Esophagus squamous epithelium (tissue), 5 donors: ENCODE results near the gene CAMK2G. TPM values are rescaled to one million over a fixed set of nuclear protein-coding genes. Genes with fewer than 3 reads are reported as not detected.
A peak's percentile ranks its signal among the peaks of the same experiment; 100 is the strongest.

Source experiments
- DNase-seq: peaks from one replicate; lab custom pipeline; 2025; lab: John Stamatoyannopoulos, UW
- H3K27ac ChIP-seq, 4 donors: fragments of 200-600 bp; sonication (generic); one replicate each; pipeline ENCODE4 v1.5.1; 2016 to 2019; ENCODE audit warnings: mild to moderate bottlenecking in 1 of 4
- H3K27me3 ChIP-seq, 4 donors: fragments of 200-600 bp; sonication (generic); 1 replicate in 3 of 4; 2 replicates in 1 of 4; pipeline versions ENCODE4 v1.5.1 to v1.6.0; 2017 to 2021; ENCODE audit warnings: antibody characterized with exemption in 1 of 4
- H3K36me3 ChIP-seq, 3 donors: fragments of 200-600 bp; sonication (generic); one replicate each; pipeline ENCODE4 v1.5.1; 2016 to 2019
- H3K4me1 ChIP-seq, 3 donors: fragments of 200-600 bp; sonication (generic); one replicate each; pipeline ENCODE4 v1.5.1; 2017 to 2019
- H3K4me3 ChIP-seq, 4 donors: fragments of 200-600 bp; sonication (generic); 1 replicate in 3 of 4; 2 replicates in 1 of 4; pipeline ENCODE4 v1.5.1; 2016 to 2019; ENCODE audit warnings: mild to moderate bottlenecking in 2 of 4, moderate library complexity in 1 of 4
- H3K9me3 ChIP-seq, 3 donors: fragments of 200-600 bp; sonication (generic); one replicate each; pipeline ENCODE4 v1.5.1; 2016 to 2019
- CTCF ChIP-seq, 6 experiments: fragments of 450-650 bp in 4 of 6; fragments of 200-600 bp in 2 of 6; sonication (generic) in 2 of 6; IDR thresholded peaks; one replicate each; pipeline ENCODE4 v1.5.1; 2016 to 2019; ENCODE audit warnings: antibody characterized with exemption in 6 of 6, mild to moderate bottlenecking in 4 of 6, moderate library complexity in 4 of 6
- POLR2A ChIP-seq, 4 donors: fragments of 450-650 bp; IDR thresholded peaks; one replicate each; pipeline ENCODE4 v1.6.1; 2017; ENCODE audit warnings: antibody characterized with exemption in 4 of 4, mild to moderate bottlenecking in 4 of 4, moderate library complexity in 3 of 4
- WGBS, 2 donors: methylation state at CpG; one replicate each; pipeline ENCODE4 v1.1.5; 2018; 5-methylcytosine and 5-hydroxymethylcytosine counted together
- intact Hi-C: fragments of 100-400 bp; cut with DNase I; formaldehyde crosslinking; loops from one replicate; pipeline ENCODE4 v1.15.0; 2022
- total RNA-seq, 4 donors: library from RNA; depleted of rRNA; stranded (reverse); fragments of >200 nt; gene quantifications; one replicate each; pipeline ENCODE4 v1.1.0, GENCODE V29; 2016
- donor health status: DM: yes; HTN: yes; CAD: no.

Gene CAMK2G
- total RNA-seq, 4 donors from 2014 or later = 15.5 to 37.0 (median 28.6) TPM

GRCh38 chr10:73876971-73877370 lies 2.6 kb upstream of the CAMK2G start:
- Histone ChIP-seq H3K27me3 (no peaks in the 10 kb centered on the region), H3K27ac (peak overlapping the region; percentile 59 to 89 (median 63)), H3K4me3 (no peak overlapping the region), H3K4me1 (peaks cover 35 to 60% (median 37%) of the 10 kb centered on the region in 3 donors), H3K36me3 (peaks cover 0 to 8% (median 0%) of the 10 kb centered on the region in 3 donors), H3K9me3 (no peaks in the 10 kb centered on the region)
- WGBS, 2 donors = 56 to 69% methylated on average over 4 of the region's 4 CpGs
- intact Hi-C loops = no loop called here
- TF ChIP-seq CTCF (IDR thresholded peaks at IDR 0.05) (no peak), POLR2A (IDR thresholded peaks at IDR 0.05) (no peak)
- no peak for DNase-seq

DNA sequence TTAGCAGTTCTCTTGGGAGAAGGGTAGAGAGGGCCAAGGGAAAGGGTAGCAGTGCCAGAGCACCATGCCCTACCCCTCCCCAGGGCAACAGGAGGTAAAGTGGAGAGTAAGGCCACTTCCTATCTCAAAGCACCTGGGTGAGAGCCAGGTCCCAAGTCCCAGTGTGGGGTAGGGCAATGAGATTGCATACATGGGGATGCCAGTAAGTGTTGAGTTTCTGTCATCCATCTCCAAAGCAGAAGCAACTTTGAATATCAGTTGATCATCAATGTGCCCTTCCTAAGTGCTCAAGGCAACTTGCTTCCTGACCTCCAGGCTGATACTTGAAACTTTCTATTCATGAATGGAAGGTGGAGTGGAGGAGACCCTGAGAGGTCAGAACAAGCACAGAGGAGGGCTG lies 2.2 kb upstream of the CAMK2G start:
- Histone ChIP-seq H3K4me1 (peaks cover 36 to 64% (median 41%) of the 10 kb centered on the region in 3 donors), H3K4me3 (no peak overlapping the region), H3K27me3 (no peaks in the 10 kb centered on the region), H3K27ac (peak overlapping the region; percentile 59 to 89 (median 63)), H3K9me3 (no peaks in the 10 kb centered on the region), H3K36me3 (peaks cover 0 to 12% (median 0%) of the 10 kb centered on the region in 3 donors)
- intact Hi-C loops = no loop called here
- no peak for TF ChIP-seq CTCF (IDR thresholded peaks at IDR 0.05)
- no peak for TF ChIP-seq POLR2A (IDR thresholded peaks at IDR 0.05)
- no peak for DNase-seq

DNA sequence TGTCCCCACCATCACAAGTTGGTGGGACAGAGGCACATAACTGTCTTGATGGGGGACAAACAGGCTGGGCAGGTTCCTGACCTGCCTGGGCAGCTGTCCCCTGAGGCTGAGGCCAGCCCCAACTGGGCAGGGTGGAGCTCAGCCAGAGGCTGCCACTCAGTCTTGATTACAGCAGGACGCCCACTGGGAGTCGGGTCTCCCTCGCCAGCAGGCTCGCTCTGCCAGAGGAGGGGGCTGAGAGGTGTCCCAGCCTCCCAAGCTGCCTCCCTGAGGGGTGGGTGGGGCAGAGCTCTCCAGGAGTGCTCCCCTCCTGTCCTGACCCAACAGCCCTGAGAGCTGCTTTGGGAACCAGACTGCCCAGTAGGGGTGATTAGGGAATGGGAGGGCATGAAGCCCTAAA lies 1.8 kb upstream of the CAMK2G start:
- Histone ChIP-seq H3K27ac (peak overlapping the region; percentile 59 to 89 (median 63)), H3K4me3 (no peak overlapping the region), H3K36me3 (peaks cover 0 to 16% (median 0%) of the 10 kb centered on the region in 3 donors), H3K27me3 (no peaks in the 10 kb centered on the region), H3K9me3 (no peaks in the 10 kb centered on the region), H3K4me1 (peaks cover 36 to 68% (median 45%) of the 10 kb centered on the region in 3 donors)
- WGBS, 2 donors = no CpG with 5 or more reads among the region's 4 CpGs
- TF ChIP-seq CTCF (IDR thresholded peaks at IDR 0.05) = no peak
- TF ChIP-seq POLR2A (IDR thresholded peaks at IDR 0.05) = no peak
- no peak for DNase-seq
- intact Hi-C loops = no loop called here

DNA sequence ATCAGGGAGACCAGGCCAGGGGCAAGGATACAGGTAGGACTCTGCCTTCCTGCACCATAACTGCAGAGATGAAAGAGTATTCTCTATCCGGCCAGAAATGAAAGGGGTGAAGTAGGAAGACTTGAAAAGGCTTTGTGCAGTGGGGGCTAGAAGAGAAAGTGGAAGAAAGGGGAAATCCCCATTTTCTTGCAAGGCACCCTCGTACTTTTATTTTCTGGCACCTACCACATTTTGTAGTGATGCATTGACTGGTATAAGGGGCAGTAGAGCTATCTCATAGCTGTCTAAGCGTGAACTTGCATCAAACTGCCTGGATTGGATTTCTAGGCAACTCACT lies 752 bp upstream of the CAMK2G start:
- H3K9me3 ChIP-seq = no peaks in the 10 kb centered on the region
- peak overlapping the region; percentile 85 to 89 (median 88) for H3K27ac ChIP-seq
- TF ChIP-seq POLR2A (IDR thresholded peaks at IDR 0.05) (no peak), CTCF (IDR thresholded peaks at IDR 0.05) (no peak)
- intact Hi-C loops = no loop called here
- H3K4me3 ChIP-seq = peak overlapping the region; percentile 74 to 98 (median 88)
- peaks cover 36 to 75% (median 45%) of the 10 kb centered on the region in 3 donors for H3K4me1 ChIP-seq
- no peak for DNase-seq
- H3K36me3 ChIP-seq = peaks cover 0 to 27% (median 0%) of the 10 kb centered on the region in 3 donors
- no peaks in the 10 kb centered on the region for H3K27me3 ChIP-seq
- 27 to 31% methylated on average over 3 of the region's 3 CpGs for WGBS, 2 donors

- Histone ChIP-seq H3K4me3 (peak overlapping the region; percentile 74 to 98 (median 88)), H3K4me1 (peaks cover 36 to 77% (median 41%) of the 10 kb centered on the region in 3 donors), H3K36me3 (peaks cover 0 to 39% (median 0%) of the 10 kb centered on the region in 3 donors), H3K27ac (peak overlapping the region; percentile 76 to 89 (median 84)), H3K9me3 (no peaks in the 10 kb centered on the region), H3K27me3 (no peaks in the 10 kb centered on the region)
- TF ChIP-seq CTCF (IDR thresholded peaks at IDR 0.05) = no peak
- TF ChIP-seq POLR2A (IDR thresholded peaks at IDR 0.05) = no peak
- DNase-seq = no peak
- intact Hi-C loops = no loop called here
- WGBS, 2 donors = 0% methylated on average over 2 of the region's 39 CpGs; no CpG with 5 or more reads in 1 of the 2 donors
These were observed 528 bp downstream of the CAMK2G start for GRCh38 chr10:73873838-73874215.
